NCI-H1048 (cell line): ENCODE results near the gene SLC9A9.

Experiments used
- DNase-seq: peaks from one replicate; lab custom pipeline; 2025; lab: John Stamatoyannopoulos, UW

SLC9A9 gene

DNA sequence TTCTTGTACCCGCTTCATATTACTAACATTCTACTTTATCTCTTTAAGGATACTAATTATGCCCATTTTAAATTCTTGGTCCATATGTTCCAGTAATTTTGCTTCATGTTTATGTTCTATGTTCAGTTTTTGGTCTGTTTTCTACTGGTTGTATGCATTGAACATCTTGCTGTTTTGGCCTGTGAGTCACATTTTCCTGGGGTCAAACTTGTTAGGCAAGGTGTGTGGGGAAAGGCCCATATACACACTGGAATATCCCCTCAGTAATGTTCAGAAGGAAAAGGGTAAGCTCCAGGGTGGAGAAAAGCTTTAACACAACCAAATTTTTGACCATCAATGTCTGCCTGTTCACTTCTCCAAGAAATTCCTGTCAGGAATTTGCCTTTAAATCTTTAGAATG, 337.7 kb downstream of the SLC9A9 start:
- DNase-seq, result no peak

DNA sequence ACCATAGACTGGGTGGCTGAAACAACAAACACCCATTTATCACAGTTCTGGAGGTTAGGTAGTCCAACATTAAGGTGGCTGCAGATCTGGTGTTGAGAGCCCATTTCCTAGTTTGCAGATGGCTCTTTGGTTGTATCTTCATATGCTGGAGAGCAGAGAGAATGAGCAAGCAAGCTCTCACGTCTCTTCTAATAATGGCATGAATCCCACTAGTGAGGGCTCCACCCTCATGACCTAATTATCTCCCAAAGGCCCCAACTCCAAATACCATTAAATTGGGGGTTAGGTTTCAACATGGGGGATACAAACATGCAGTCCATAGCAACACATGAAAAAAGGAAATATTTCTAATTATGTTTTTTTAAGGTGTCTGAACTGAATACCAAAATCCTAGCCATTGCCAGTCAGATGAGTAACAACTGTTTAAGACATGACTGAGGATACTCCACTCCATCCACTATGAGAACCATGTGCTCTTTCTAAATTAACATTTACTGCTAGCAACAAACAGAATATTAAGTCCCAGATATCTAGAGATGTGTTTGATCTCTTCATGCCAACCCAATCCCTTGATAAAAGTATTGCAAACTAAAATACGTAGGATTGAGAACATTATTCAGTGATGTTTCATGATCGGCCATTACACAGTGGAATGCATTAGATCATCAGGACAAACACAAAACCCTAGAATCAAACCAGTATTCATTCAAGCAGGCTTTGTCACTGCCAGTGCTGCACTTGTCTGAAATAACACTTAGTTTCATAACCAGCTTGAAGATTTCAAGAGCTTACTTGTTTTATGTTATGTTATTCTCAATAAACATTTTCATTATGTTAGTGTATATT, 340.3 kb downstream of the SLC9A9 start:
- no peak for DNase-seq

DNA sequence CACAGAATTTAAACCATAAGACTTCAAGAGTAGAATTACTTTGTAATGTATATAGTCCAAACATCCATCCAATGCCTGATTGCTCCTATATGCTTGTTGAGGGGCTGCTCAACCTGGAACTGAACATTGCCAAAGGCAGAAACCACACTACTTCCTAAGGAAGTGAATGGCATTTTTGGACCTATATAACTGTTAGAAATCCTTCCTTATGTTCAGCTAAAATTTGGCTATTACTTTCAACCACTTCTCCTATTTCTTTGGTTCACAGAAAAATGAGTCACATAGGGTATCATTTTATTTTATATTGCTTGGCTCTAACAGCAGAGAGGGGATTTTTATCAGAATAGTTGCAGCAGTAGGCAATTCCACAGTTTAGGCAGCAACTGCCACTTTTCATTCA, 342.1 kb downstream of the SLC9A9 start:
- no peak for DNase-seq

DNA sequence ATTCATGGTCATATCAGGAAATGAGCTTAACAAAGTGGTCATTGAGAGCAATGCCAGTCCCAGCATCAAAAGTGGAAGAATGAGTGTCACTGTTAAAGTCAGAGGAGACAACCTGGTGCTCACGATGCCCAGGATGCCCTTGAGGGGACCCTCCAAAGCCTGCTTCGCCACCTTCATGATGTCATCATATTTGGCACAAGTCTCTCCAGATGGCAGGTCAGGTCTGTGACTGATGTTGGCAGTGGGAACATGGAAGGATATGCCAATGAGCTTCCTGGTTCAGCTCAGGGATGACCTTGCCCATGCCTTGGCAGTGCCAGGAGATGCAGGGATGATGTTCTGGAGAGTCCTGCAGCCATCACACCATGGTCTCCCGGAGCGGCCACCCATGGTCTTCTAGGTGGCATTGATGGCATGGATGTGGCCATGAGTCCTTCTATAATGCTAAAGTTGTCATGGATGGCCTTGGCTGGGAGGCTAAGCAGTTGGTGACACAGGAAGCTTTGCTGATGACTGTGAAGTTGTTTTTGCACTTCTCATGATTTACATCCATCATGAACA, 344.9 kb downstream of the SLC9A9 start:
- DNase-seq, result no peak

DNA sequence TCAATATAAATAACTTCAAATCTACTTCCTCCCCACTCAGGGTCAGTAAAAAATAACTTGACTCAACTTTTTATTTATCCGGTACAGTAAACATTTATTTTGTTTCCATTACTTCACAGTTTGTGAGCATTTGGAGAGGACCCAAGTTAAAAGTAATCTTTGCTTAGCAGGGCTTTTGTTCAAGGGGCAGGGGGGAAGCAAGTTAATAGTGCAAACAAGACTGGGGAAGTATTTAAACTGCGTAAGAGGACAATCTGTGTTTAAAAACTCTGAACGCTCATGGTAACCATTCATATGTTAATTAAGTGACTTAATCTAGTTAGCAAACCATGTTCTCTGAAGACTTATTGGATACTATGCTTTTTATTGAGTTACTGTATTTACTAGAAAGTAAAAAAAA, 346.2 kb downstream of the SLC9A9 start:
- DNase-seq, result no peak

DNA sequence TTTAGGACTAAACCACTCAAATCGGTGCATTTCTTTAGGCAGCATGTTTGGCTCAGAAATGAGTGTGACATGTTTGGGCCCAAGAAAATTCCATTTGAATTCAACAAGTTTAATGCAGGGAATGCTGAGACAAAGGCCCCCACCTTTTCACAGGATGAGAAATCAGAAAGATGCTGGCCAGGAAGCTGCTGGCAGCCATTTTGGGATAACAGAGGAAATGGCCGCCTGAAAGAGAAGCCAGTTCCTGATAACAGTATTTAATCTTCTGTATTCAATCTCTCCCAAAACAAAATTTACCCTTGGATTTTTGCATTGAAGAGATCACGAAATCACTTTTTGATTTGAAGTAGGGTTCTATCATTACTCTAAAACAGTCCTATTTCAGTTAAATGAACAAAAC, 350.9 kb downstream of the SLC9A9 start:
- no peak for DNase-seq

DNA sequence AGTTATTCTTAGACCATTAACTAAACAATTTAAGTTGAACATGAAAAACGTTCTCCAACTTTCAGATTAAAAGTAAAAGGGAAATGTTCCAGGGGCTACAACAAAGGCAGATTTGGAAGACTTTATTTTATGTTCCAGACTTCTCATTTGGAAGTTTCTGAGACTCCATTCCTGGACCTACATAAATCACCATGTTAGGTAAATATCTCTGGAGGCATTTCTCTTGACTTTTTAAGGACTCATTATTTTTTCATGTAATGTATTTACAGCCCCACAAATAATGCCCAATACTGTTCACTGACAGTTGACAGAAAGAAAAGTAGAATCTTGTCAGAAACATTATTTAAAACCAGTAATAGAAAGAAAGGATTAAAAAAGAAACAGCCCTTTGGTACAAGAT, 352.1 kb downstream of the SLC9A9 start:
- no peak for DNase-seq

DNA sequence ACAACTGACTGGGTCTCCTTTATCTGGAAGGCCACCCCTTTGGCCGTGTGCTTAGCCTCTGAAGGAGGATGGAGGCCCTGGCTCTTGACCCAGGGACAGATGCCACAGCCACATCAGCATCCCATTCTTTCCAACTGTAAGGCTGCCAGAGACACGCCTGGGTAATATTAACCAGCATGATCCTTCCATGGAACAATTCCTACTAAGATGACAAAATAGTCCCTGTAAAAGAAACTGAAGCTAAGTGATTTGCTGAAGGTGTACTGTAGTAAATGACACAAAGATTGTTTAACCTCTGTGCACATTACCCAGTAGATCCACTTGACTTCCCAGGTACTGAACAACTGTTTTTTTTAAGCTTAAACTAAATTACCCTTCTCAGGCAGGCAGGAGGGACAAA, 352.7 kb downstream of the SLC9A9 start:
- no peak for DNase-seq

DNA sequence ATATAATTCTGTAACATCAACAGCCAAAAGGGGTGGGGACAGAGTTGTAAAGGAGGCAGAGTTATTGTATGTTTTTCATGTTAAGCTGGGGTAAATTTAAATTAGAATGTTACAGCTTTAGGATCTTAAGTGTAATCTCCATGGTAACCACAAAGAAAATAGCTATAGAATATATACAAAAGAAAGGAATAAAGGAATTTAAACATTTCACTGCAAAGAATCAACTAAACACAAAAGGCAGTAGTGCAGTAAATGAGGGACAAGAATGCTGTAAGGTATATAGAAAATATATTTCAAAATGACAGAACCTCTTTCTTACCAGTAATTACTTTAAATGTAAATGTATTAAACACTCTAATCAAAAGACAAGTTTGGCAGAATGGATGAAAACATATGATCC, 361.7 kb downstream of the SLC9A9 start:
- no peak for DNase-seq

DNA sequence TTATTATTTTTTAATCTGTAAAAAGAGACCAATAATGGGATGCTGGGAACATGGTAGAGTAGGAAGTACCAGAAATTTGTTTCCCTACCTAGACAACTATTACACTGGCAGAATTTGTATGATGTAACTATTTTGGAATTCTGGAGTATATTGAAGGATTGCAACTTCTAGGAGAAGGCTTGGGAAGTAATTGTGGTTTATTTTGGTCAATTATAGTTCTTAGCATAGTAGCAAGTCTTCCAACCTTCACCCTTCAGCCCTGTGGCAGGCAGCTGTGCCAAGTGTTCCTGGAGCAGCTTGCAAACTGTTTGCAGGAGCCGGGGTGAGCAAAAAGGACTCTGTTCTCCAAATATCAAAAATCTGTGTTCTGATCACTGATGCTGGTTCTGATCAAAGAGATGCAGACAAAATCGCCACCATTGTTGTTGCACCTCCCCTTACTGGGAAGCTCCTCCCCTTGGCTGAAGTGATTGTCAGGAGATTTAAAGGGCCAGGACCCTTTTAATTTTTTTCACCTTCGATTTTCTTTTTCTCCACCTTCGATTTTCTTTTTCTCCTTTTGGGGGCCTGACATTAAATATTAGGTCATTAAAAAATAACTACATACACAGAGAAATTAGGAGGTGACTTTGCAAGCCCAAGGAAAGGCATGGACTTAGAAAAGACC, 363.3 kb downstream of the SLC9A9 start:
- no peak for DNase-seq

DNA sequence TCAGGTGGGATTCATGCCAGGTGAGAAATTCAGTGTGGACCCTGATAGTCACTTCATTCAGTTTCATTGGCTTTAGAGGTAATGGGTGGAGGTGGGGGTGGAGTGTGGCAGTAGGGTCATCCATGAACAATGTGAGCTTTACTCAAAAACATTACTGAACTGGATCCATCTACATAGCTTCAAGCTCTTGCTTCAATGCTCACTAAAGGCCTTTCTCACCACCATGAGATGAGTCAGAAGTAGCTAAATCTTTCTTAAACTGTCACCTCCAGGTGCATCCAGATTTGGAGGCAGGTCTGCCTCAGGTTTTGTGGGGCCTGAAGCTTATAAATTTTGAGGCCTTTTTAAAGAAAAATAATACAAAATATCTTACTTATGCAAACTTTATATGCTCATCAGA, 365.1 kb downstream of the SLC9A9 start:
- no peak for DNase-seq

DNA sequence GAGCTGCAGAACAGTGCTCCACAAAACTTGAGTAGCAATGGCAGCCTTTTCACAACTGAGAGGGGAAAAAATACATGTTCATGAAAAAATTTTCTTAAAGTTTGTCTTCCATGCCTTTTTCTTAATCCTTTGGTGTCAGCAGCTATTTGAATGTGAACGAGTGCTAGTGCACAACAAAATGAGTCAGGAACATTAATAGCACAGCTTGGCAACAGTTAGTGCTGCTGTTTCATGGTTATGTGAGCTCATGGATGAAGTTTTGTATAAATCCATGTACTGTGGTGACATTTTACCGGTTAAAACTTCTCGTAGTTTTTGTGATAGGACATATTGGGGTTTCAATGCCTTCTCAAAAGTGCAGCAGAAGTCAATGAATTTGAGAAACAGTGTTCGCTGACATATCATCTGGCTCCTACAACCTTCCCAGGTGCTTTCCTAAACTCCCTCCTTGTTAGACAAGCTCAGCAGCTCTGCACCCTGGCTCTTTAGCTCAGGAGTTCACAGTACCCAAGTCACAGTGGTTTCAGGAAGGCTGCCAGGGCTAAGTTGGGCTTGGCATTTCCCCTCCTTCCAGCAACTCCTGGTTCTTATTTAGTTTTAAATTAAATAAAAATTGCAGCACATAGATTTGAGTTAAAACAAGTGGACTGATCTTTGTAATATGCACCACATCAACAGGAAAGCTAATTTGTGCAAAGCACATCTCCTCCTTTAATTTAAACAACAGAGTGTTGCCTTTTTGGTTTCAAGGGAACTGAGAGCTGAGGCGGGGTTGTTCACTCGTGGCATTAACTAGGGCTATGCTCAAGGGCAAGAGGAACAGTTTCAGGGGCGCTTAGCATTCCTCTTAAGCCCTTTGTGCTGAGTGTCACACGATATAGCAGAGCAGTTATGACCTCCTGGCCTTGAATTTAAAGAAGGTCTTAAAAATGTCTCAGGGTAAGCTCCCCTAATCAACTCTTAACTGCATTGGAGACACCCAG, 365.9 kb downstream of the SLC9A9 start:
- DNase-seq, result no peak

DNA sequence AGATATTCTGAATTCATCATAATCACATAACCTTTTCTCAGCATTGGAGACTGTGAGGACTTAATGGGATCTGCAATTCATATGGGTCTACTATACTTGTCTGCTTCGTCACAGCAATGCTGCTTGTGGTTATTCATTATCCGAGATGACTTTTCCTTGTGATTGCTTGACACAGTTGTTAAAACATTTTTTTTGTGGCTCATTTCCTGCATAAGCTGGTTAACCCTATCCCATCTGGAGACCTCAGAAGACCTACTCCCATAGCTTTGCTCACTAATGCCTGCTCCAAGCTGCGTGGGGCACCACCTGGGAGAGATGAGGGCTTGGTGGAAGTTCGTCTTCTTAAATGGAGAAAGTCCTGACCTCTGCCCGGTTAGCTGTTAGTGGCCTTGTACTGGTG, 367.9 kb downstream of the SLC9A9 start:
- no peak for DNase-seq

DNA sequence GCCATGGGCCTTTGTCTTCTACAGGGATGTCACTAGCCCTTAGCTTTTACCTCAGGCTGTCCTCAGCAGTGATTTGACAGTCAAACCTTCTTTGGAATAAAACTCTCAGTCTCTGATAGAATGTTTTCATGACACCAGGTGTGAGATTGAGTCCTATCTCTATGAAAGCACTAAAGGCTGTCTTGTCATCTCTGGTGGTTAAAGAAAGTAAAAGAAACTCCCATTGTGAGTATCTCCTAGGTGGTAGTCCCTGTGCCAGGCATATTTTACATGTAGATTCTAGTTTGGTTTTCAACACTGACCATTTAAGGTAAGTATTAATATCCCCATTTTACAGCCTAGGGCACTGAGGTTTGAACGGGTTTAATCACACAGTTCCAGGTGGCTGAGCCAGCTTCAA, 368.5 kb downstream of the SLC9A9 start:
- no peak for DNase-seq

DNA sequence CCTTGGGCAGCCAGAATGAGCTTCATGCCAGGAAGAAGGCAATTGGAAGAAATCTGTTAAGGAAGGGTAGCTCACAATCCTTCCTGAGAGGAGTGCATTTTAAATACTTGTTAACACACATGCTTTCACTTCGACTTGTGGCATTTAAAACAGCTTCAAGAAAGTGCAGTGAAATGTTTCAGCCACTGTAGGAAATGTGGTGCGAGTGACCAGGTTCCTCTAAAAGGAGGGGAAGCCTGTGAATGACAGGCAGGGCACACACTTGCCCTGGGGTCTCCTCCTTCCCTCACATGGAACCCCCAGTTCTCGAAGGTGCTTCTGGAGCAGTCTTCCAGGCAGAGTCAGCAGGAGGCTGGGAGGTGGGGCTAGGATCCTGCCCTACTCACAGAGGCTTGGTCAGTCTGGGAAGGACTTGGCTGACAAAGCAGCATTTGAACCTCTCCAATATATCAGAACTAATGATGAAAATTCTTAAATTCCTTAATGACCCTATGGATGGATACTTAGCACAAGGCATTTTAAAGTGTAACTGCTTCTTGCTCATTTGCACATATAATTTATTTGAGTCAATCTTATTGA, 370.1 kb downstream of the SLC9A9 start:
- DNase-seq, result no peak

DNA sequence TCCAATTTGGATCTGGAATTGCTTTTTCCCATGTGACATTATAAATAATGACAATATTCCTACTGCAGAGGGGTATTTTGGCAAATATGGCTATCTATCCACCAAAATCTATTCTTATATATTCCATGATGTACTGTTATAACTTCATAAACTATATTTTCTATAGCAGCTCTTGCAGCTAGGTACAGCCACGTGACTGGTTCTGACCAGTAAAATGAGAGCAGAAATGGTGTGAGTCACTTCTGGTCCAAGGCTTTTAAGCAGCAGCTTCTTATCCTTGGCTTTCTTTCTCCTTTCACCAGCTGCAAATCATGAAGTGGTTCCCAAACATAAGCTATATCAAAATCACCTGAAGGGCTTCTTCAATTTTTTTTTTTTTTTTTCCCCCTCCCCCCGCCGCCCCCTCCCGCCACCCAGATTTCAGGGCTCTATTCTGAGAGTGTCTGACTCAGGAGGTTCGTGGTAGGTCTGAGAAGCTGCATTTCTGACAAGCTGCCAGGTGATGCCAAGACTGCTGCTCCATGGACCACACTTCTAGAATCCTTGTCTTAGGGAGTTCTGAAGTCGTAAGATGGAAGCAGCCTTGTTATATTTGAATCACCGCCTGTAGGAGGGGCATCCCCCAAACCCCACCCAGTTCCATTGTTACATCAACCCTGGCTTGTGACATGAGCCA, 371.2 kb downstream of the SLC9A9 start:
- no peak for DNase-seq

DNA sequence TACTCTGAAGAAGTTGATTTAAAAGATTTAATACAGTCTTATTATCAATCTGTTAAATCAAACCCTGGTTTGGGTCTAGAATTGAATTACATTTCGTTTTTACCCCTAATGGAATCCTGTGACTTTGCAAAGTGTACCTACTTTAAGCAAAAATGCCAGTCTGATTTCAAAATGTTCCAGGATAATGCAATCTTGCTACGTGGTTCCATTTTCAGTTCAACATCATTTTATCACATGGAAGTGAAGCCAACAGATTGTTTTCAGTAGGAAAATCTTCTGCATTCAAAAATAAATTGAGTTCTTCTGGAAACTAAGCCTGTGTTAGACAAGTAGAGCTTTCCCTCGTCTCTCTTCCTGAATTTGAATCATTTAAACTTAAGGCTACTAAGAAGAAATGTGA, 372.3 kb downstream of the SLC9A9 start:
- no peak for DNase-seq

DNA sequence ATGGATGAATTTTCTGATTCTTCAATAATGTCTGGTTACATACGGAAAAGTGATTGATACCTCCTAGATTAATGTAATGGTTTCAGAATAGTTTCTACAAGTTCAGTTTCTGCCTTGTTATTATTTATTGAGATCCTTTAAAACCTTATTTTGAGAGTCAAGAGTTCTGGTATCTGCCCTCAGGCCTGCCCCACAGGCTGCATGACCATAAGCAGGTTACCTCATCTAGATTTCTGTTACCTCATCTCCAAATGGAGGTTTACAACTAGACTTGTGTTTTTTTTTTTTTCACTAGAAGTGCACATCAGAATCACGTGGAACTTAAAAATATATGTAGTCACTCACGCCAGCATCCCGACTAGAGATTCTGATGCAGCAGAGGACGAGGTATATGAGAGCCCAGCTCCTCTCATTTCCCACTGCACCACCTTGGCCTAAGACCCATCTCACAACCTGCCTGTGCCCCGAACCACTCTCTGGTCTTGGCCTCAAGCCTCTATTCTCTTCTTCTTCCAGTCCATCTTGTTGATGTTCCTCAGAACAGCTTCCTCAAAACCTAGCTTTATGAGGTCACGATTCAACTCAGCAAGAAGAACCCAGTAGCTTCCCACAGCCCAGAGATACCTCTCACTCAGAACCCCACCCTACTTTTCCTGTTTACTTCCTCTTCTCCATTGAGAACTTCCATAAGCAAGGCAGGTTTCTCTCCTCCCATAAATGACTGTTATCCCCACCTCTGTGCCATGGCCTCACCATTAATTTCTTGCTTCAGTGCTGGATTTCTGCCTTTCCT, 375.3 kb downstream of the SLC9A9 start:
- DNase-seq, result no peak

DNA sequence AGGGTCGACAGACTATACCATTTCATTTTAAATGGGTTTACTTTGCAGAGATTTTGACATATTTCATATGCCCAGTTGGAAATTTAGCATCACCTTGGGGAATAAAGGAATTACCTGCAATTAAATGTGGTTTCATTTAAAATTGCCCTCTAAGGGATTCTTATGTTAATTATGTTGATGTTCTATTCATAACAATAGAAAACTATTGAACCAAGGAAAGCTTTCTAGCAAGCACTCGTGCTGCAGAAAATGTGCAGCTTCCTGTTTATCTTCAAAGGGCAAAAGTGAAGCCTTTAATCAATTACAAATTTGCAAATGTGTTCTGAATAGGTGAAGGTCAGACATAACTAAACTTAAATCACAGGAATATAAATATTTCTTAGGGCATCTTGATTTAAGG, 376.6 kb downstream of the SLC9A9 start:
- DNase-seq, result no peak

DNA sequence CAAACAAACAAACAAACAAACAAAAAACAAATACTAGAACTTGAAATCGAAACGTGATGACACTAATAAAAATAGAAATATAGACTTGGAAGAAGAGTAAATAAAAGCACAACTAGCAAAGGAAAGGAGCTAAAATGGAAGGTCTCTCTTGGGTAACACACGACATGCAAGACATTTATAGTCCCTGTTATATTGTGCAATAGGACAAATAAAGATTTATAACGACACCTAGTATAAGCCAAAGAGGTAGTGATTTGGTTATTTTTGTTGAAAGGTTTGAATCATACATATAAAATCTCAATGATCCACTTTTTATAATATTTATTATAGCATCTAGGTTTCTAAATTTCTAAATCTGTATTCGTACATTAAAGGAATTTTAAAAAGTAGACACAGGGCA, 379.1 kb downstream of the SLC9A9 start:
- no peak for DNase-seq
